H7 (cell line): ENCODE measurements around the gene TXNDC11. TPM values are rescaled to one million over a fixed set of nuclear protein-coding genes. Genes with fewer than 3 reads are reported as not detected.

ENCODE experiments used
- DNase-seq: peaks from one replicate; pipeline ENCODE4 v3.0.0; 2012
- H3K27me3 ChIP-seq: 2 replicates; pipeline ENCODE4 v1.6.0; 2011; ENCODE audit warnings: mild to moderate bottlenecking, low read length; ENCODE audit not compliant: control insufficient read depth, insufficient read depth
- H3K36me3 ChIP-seq: replicated peaks from 2 replicates; pipeline ENCODE4 v1.5.1; 2011; ENCODE audit warnings: low read length; ENCODE audit not compliant: control insufficient read depth, insufficient read depth
- H3K4me3 ChIP-seq: 2 replicates; pipeline ENCODE4 v1.5.1; 2011; ENCODE audit warnings: low read depth, mild to moderate bottlenecking, control low read depth, low read length, moderate library complexity; ENCODE audit not compliant: insufficient read depth
- total RNA-seq: library from RNA; depleted of rRNA; stranded (reverse); fragments of >200 nt; shearing (Covaris generic); gene quantifications from 2 replicates; pipeline ENCODE4 v1.2.3, GENCODE V29; 2014

TXNDC11 gene
- total RNA-seq, 1 experiment from 2014 or later: 12.3 TPM

GRCh38 chr16:11740567-11740966 is 2.1 kb downstream of the TXNDC11 start:
- DNase-seq: no peak
- Histone ChIP-seq H3K4me3 (no peak overlapping the region), H3K36me3 (peaks cover 2% of the 10 kb centered on the region; the same call in 1 of the 2 replicates), H3K27me3 (no peaks in the 10 kb centered on the region)

GRCh38 chr16:11738742-11739544 is 3.7 kb downstream of the TXNDC11 start:
- DNase-seq: no peak
- H3K4me3 ChIP-seq: no peak overlapping the region
- H3K27me3 ChIP-seq: no peaks in the 10 kb centered on the region
- peaks cover 6% of the 10 kb centered on the region for H3K36me3 ChIP-seq

GRCh38 chr16:11737713-11738112 is 4.9 kb downstream of the TXNDC11 start:
- no peak overlapping the region for H3K4me3 ChIP-seq
- no peak for DNase-seq

GRCh38 chr16:11736903-11737302 is 5.8 kb downstream of the TXNDC11 start:
- peaks cover 6% of the 10 kb centered on the region for H3K36me3 ChIP-seq
- no peak for DNase-seq
- H3K27me3 ChIP-seq: no peaks in the 10 kb centered on the region
- no peak overlapping the region for H3K4me3 ChIP-seq

More at GRCh38 chr16:11737713-11738112, 4.9 kb downstream of the TXNDC11 start:
- peaks cover 6% of the 10 kb centered on the region for H3K36me3 ChIP-seq
- H3K27me3 ChIP-seq: no peaks in the 10 kb centered on the region

- no peak for DNase-seq
- no peak overlapping the region for H3K4me3 ChIP-seq
- peaks cover 6% of the 10 kb centered on the region for H3K36me3 ChIP-seq
- H3K27me3 ChIP-seq: no peaks in the 10 kb centered on the region
Observed at GRCh38 chr16:11735787-11736186, 6.9 kb downstream of the TXNDC11 start.

GRCh38 chr16:11734653-11735043 is 8.0 kb downstream of the TXNDC11 start:
- no peak for DNase-seq
- Histone ChIP-seq H3K4me3 (no peak overlapping the region), H3K27me3 (no peaks in the 10 kb centered on the region), H3K36me3 (peaks cover 6% of the 10 kb centered on the region)

- Histone ChIP-seq H3K36me3 (peaks cover 6% of the 10 kb centered on the region), H3K4me3 (no peak overlapping the region), H3K27me3 (no peaks in the 10 kb centered on the region)
- DNase-seq: no peak
Observed at GRCh38 chr16:11734025-11734652, 8.5 kb downstream of the TXNDC11 start.

- no peak overlapping the region for H3K4me3 ChIP-seq
- no peaks in the 10 kb centered on the region for H3K27me3 ChIP-seq
- DNase-seq: no peak
- H3K36me3 ChIP-seq: peaks cover 6% of the 10 kb centered on the region
Observed at GRCh38 chr16:11731222-11731621, 11.4 kb downstream of the TXNDC11 start.

GRCh38 chr16:11729787-11730186 is 12.9 kb downstream of the TXNDC11 start:
- H3K27me3 ChIP-seq: no peaks in the 10 kb centered on the region
- H3K36me3 ChIP-seq: peaks cover 1% of the 10 kb centered on the region
- no peak for DNase-seq
- H3K4me3 ChIP-seq: no peak overlapping the region

- H3K27me3 ChIP-seq: no peaks in the 10 kb centered on the region
- no peak for DNase-seq
- no peaks in the 10 kb centered on the region; the same call in 1 of the 2 replicates for H3K36me3 ChIP-seq
- no peak overlapping the region for H3K4me3 ChIP-seq
Observed at GRCh38 chr16:11727796-11728543, 14.7 kb downstream of the TXNDC11 start.

GRCh38 chr16:11726008-11726407 is 16.6 kb downstream of the TXNDC11 start:
- peaks cover 3% of the 10 kb centered on the region for H3K36me3 ChIP-seq
- H3K4me3 ChIP-seq: no peak overlapping the region
- H3K27me3 ChIP-seq: no peaks in the 10 kb centered on the region
- no peak for DNase-seq

- no peak for DNase-seq
- Histone ChIP-seq H3K4me3 (no peak overlapping the region), H3K27me3 (no peaks in the 10 kb centered on the region), H3K36me3 (peaks cover 5% of the 10 kb centered on the region)
Observed at GRCh38 chr16:11725457-11725856, 17.2 kb downstream of the TXNDC11 start.

GRCh38 chr16:11722468-11722808 is 20.2 kb downstream of the TXNDC11 start:
- no peak overlapping the region for H3K4me3 ChIP-seq
- no peaks in the 10 kb centered on the region for H3K27me3 ChIP-seq
- H3K36me3 ChIP-seq: peaks cover 6% of the 10 kb centered on the region
- DNase-seq: no peak

- no peak overlapping the region for H3K4me3 ChIP-seq
- DNase-seq: no peak
- no peaks in the 10 kb centered on the region for H3K27me3 ChIP-seq
- H3K36me3 ChIP-seq: peaks cover 6% of the 10 kb centered on the region
Observed at GRCh38 chr16:11721781-11722467, 20.7 kb downstream of the TXNDC11 start.
